CD4-positive, alpha-beta T cell treated with Interleukin-4 for 4 hours (primary cell): ENCODE measurements around the gene MAPRE2.

Source experiments
- DNase-seq: peaks from one replicate; pipeline ENCODE4 v3.0.0-alpha.2; 2020

The MAPRE2 gene

GRCh38 chr18:35063875-35064690 is 22.9 kb downstream of the MAPRE2 start:
- no peak for DNase-seq

GRCh38 chr18:35067454-35067853 is 26.2 kb downstream of the MAPRE2 start:
- no peak for DNase-seq

GRCh38 chr18:35071819-35072247 is 30.6 kb downstream of the MAPRE2 start:
- no peak for DNase-seq

DNA sequence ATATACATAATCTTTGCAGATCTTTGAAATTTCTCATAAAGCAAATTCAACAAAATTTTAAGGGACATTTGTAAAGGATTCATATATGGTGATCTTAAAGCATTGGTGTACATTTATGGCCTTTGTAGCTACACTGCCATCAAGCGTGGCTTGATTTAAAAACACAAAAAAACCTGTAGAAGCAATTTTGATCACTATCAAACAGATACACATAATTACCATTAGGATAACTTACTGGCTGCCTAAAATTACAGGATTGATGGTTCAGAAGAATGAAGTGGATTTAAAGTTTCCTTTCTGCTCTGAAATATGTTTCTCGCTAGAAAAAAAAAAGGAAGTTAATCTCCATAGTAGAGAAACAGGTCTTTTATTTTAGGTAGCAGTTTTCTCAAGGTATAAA is 31.4 kb downstream of the MAPRE2 start:
- DNase-seq, result no peak

GRCh38 chr18:35073186-35074105 is 32.2 kb downstream of the MAPRE2 start:
- no peak for DNase-seq

GRCh38 chr18:35074581-35074980 is 33.4 kb downstream of the MAPRE2 start:
- DNase-seq, result no peak

DNA sequence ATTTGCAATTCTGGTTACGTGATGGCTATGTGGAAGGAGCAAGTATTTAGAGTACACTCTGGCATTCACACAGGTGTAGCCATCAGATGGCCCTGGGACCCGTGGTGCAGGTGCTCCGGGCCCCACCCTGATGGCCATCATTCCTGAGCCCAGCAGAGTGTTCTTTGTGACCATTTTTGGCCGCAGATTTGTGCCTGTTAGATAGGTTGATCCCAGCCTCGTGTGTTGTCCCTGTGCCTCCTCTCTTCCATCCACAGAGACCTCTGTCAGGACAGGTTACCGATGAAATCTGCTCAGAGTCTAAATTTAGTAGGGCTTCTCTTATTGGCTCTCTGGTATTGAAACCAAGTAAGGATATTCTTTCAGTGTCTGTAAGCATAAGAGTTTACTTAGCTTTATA is 33.9 kb downstream of the MAPRE2 start:
- DNase-seq, result no peak

- DNase-seq, result no peak
Measured at GRCh38 chr18:35076135-35076924, 35.1 kb downstream of the MAPRE2 start.

DNA sequence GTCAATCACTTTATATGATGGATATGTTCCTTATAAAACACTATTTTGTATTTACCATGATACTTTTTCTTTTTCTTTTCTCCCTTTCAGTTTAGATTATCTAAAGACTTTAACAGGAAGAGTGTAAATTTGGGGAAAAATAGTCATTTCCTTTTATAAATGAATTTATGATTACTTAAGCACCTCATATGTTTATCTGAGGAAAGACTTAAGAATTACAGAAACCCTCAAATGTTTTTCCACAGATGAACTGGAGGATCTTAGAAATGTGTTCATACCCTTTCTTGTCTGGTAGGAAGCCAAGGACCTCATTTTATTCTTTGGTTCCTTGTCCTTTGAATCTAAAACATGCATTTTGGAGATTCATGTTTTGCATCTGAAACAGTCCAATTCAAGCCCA is 36.7 kb downstream of the MAPRE2 start:
- DNase-seq, result no peak

- no peak for DNase-seq
Measured at GRCh38 chr18:35080058-35080457, 38.8 kb downstream of the MAPRE2 start.

DNA sequence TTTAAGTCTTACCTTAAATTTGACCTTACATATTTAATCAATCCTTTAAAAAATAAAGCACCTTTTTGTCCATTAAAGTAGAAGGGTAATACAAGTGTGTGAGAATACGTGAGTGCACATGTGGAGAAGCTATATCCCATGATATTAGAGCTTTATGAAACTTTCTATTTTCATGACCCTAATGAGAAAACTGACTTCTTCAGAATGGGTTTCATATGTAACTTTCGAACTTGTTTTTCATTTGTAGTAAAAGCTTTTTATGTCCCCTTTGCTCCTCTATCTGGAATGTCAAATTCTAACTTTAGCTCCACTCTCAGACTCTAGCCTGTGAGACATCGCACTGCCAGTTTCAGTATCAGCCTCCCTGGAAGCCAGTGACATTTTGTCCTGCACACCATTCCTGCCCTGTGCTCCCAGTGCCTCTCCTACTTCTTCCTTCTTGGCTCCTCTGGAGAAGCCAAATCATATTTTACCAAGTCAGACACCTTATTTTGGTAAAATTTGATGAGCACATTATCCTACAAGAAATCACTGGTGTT is 42.0 kb downstream of the MAPRE2 start:
- no peak for DNase-seq

GRCh38 chr18:35084494-35085449 is 43.6 kb downstream of the MAPRE2 start:
- no peak for DNase-seq

DNA sequence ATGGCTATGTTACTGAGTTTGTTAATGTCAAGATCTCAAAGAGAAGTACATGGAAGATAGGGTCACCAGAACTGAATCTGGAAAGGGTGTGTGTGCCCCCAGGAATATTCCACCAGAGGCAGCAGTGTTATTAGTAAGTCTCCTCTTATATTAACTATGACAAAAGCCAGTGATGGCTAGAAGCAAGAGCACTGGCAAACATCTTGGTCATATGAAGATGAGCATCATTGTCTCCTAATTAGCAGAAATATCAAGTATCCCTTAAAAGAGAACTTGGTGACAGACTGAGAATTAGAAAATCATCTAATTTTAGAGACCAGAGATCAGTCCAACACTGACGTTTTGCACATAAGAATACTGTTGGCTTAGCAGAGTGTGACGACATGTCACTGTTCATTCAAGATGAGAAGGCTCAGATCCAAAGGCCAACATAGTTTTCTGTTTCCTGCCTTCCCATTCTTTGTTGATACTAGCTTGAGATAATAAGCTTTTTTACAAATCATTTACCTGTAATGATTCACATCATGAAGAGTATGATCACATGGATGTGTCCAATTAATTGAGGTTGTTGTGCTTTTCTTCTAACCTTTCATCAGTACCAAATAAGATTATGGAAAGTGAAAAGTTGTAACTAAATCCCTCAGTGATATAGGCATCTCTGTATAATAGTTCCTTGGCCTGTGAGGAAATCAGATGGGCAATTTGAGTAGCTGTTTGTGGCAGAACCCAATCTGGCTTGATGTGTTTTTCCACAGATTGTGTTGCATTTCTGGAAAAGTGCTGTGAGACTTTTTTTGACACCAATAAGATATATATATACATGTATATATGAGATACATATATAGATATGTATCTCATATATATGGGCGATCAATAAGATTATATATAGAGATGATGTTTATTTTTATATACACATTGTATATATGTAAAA is 44.5 kb downstream of the MAPRE2 start:
- no peak for DNase-seq

- DNase-seq, result no peak
Measured at GRCh38 chr18:35086704-35087103, 45.5 kb downstream of the MAPRE2 start.

- DNase-seq, result no peak
Measured at GRCh38 chr18:35087726-35088125, 46.5 kb downstream of the MAPRE2 start.

DNA sequence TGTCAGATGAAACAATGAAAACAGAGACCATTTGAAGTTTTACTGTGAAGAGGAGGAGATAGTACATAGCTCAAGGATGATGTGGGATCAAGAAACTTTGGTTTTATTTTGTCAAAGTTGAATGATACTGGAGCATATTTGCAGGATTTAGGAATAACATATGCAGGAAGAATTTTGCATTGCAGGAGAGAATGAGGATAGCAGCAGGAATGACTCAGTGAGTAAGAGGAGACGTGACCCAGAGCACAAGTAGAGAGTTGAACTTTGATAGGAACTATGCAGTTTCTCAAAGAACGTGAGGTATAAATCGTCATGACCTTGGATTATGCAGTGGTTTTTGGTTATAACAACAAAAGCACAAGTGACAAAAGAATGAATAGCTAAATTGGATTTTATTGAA is 47.7 kb downstream of the MAPRE2 start:
- DNase-seq, result no peak

DNA sequence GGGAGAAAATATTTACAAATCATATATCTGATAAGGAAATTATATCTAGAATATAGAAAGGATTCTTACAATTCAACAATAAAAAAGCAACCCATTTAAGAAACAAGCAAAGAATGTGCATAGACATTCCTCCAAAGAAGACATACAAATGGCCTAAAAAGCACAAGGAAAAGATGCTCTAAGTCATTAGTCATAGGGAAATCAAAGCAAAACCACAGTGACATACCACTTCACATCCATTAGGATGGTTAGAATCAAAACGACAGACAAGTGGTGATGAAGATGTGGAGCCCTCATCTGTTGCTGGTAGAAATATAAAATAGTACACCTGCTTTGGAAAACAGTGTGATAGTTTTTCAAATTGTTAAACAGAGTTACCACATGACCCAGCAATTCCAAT is 48.2 kb downstream of the MAPRE2 start:
- DNase-seq, result no peak

DNA sequence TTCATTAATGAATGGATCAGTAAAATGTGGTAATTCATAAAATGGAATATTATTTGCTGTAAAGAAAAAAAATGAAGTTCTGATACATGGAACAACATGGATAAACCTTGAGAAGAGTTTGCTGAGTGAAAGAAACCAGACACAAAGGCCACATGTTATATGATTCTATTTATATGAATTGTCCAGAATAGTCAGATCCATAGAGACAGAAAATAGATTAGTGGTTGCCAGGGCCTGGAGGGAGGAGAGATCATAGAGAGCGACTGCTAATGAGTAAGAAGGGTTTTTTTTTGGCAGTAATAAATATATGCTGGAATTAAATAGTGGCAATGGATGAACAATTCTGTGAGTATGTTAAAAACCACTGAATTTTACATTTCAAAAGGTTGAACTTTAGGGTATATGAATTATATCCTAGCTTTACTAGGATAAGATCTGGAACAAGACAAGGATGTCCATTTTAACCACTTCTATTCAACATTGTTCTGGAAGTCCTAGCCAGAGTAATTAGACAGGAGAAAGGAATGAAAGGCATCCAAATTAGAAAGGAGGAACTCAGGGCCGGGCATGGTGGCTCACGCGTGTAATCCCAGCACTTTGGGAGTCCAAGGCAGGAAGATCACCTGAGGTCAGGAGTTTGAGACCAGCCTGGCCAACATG is 48.8 kb downstream of the MAPRE2 start:
- DNase-seq, result no peak

- no peak for DNase-seq
Measured at GRCh38 chr18:35091841-35092240, 50.6 kb downstream of the MAPRE2 start.
